LNCaP clone FGC (cell line): ENCODE data around the gene ECI2.

ENCODE experiments used
- DNase-seq: peaks from one replicate; pipeline ENCODE4 v3.0.0-alpha.2; 2011; ENCODE audit warnings: low read depth
- H3K4me3 ChIP-seq: 2 replicates; pipeline ENCODE4 v1.5.1; 2011; ENCODE audit warnings: mild to moderate bottlenecking, low read depth, low read length, control low read depth
- CTCF ChIP-seq: IDR thresholded peaks from 2 replicates; pipeline ENCODE4 v1.5.1; 2012; ENCODE audit warnings: mild to moderate bottlenecking; ENCODE audit not compliant: control insufficient read depth, insufficient read depth; ENCODE audit errors: extremely low read depth

Gene ECI2

GRCh38 chr6:4071330-4071729 is 64.0 kb downstream of the ECI2 start:
- no peak overlapping the region for H3K4me3 ChIP-seq
- TF ChIP-seq CTCF: no peak
- DNase-seq: no peak

GRCh38 chr6:4069199-4069598 is 66.2 kb downstream of the ECI2 start:
- no peak overlapping the region for H3K4me3 ChIP-seq
- no peak for DNase-seq
- TF ChIP-seq CTCF: no peak

- H3K4me3 ChIP-seq: no peak overlapping the region
- no peak for TF ChIP-seq CTCF
- DNase-seq: no peak
These were observed 67.7 kb downstream of the ECI2 start for GRCh38 chr6:4067673-4068072.

GRCh38 chr6:4066029-4066755 is 69.2 kb downstream of the ECI2 start:
- no peak for TF ChIP-seq CTCF
- DNase-seq: peak; percentile 87
- H3K4me3 ChIP-seq: no peak overlapping the region
